Activated CD4-positive, alpha-beta memory T cell treated with anti-CD3 and anti-CD28 coated beads, Interleukin-2, amount 10 ng/mL, durations not matched to agents 7 days and 5 days (primary cell): ENCODE results near the gene SCAF8. TPM values are rescaled to one million over a fixed set of nuclear protein-coding genes. Genes with fewer than 3 reads are reported as not detected.

Source experiments
- CTCF ChIA-PET: fragments of 350-600 bp; sonication (Branson Sonifier 250); formaldehyde crosslinking; loops from one replicate; lab custom pipeline; 2021; ENCODE audit warnings: antibody characterized with exemption, inconsistent platforms; lab: Charles Lee
- POLR2A ChIA-PET: fragments of 350-600 bp; sonication (Branson Sonifier 250); formaldehyde crosslinking; loops from one replicate; lab custom pipeline; 2021; ENCODE audit warnings: antibody characterized with exemption; lab: Charles Lee
- DNase-seq: peaks from one replicate; pipeline ENCODE4 v3.0.0-alpha.2; 2020
- H3K27ac Mint-ChIP-seq: one replicate; pipeline ENCODE4 v1.8.0; 2021; ENCODE audit warnings: mild to moderate bottlenecking, mixed read lengths
- H3K27me3 Mint-ChIP-seq: one replicate; pipeline ENCODE4 v1.8.0; 2021; ENCODE audit warnings: mixed read lengths
- H3K36me3 Mint-ChIP-seq: one replicate; pipeline ENCODE4 v1.8.0; 2021; ENCODE audit warnings: low read depth, mixed read lengths
- H3K4me1 Mint-ChIP-seq: one replicate; pipeline ENCODE4 v1.8.0; 2021; ENCODE audit warnings: mixed read lengths
- H3K4me3 Mint-ChIP-seq: one replicate; pipeline ENCODE4 v1.8.0; 2021; ENCODE audit warnings: mild to moderate bottlenecking, mixed read lengths
- H3K9me3 Mint-ChIP-seq: one replicate; pipeline ENCODE4 v1.8.0; 2021; ENCODE audit warnings: mixed read lengths
- total RNA-seq, 2 experiments: library from RNA; stranded (reverse); gene quantifications; one replicate each; pipeline ENCODE4 v1.2.3, GENCODE V29; 2021

Gene SCAF8
- total RNA-seq, 2 experiments from 2014 or later: 38.3 to 39.7 TPM

DNA sequence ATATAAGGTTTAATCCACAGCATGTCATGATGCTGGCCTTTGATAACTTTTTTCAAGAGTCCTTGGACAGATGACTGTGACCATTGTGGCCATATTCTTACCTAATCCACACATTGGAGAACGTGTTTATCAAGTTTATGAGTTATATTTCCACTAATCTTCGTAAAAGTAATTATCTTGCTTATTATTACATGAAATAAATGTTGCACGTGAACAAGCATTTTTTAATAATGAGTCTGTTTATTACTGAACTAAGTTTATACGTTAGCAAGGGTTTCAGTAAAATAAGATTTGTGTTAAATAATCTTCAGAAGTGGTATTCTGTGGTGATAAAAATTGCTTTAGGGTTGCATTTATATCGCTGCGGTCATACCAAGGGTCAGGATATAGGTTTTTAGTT lies 107.1 kb downstream of the SCAF8 start:
- Mint-ChIP-seq H3K27ac (no peak overlapping the region), H3K4me1 (no peaks in the 10 kb centered on the region), H3K36me3 (peaks cover 10% of the 10 kb centered on the region), H3K27me3 (no peaks in the 10 kb centered on the region), H3K9me3 (no peaks in the 10 kb centered on the region), H3K4me3 (no peak overlapping the region)
- ChIA-PET POLR2A (no interaction called here), CTCF (no interaction called here)
- no peak for DNase-seq

DNA sequence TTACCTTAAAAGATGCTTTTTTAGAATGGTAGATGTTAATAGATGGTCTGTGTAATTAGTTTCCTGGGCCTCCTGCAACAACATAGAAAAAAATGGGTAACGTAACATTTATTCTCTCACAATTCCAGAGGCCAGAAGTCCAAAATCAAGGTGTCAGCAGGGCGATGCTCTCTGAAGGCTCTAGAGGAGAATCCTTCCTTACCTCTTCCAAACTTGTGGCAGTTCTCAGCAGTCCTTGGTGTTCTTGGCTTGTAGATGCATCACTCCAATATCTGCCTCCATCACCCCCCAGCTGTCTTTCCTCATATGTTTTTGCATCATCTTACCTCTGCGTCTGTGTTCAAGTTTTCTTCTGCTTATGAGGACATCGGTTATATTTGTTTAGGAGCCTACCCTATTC lies 107.9 kb downstream of the SCAF8 start:
- ChIA-PET POLR2A (no interaction called here), CTCF (no interaction called here)
- H3K9me3 Mint-ChIP-seq: no peaks in the 10 kb centered on the region
- H3K4me3 Mint-ChIP-seq: no peak overlapping the region
- no peaks in the 10 kb centered on the region for H3K4me1 Mint-ChIP-seq
- H3K27me3 Mint-ChIP-seq: no peaks in the 10 kb centered on the region
- H3K36me3 Mint-ChIP-seq: peaks cover 10% of the 10 kb centered on the region
- DNase-seq: no peak
- H3K27ac Mint-ChIP-seq: no peak overlapping the region

DNA sequence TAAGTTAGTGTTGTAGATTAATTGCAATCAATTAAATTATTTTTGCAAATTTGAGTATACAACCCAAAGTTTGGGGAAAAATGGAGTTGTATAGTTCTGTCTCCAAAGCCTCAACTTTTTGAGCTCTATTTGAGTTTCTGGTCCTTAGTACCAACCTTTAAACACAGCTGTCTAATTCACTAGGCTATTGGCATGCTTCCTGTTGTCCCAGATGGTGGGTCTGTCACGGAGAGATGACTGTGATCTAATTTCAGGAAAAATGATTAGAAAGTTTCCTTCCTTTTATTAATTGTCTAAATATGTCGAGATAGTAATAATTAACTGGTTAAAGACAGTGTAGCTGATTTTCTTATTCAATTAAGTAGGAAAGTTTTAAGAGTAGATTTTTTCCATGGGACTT lies 109.6 kb downstream of the SCAF8 start:
- peaks cover 16% of the 10 kb centered on the region for H3K36me3 Mint-ChIP-seq
- H3K27me3 Mint-ChIP-seq: no peaks in the 10 kb centered on the region
- ChIA-PET CTCF (interaction anchor here (1.1 kb wide), 1 partner anchor 168 kb away, joined by 3 read pairs; no protein-coding TSS in a partner anchor), POLR2A (no interaction called here)
- no peak overlapping the region for H3K27ac Mint-ChIP-seq
- DNase-seq: no peak
- H3K4me1 Mint-ChIP-seq: no peaks in the 10 kb centered on the region
- H3K9me3 Mint-ChIP-seq: no peaks in the 10 kb centered on the region
- H3K4me3 Mint-ChIP-seq: no peak overlapping the region

DNA sequence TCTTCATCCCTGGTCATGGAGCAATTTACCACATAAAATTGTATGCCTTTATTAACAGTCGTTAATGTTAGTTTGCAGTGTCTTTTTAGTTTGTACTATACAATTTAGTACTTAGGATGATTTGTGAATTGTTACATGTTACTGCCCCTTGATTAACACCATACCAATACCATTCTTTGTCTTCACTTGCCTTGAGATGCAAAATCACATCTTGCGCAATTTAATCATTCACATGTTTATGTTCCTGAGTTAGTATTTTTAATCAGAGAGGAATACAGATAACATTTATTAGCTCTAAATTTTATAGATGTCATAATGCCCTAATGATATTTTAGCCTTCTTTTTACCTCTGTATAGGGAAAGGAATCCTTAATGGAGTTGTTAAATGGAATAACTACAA lies 114.1 kb downstream of the SCAF8 start:
- ChIA-PET POLR2A (no interaction called here), CTCF (no interaction called here)
- H3K27ac Mint-ChIP-seq: no peak overlapping the region
- no peak for DNase-seq
- H3K9me3 Mint-ChIP-seq: no peaks in the 10 kb centered on the region
- H3K36me3 Mint-ChIP-seq: peaks cover 18% of the 10 kb centered on the region
- H3K4me1 Mint-ChIP-seq: no peaks in the 10 kb centered on the region
- H3K4me3 Mint-ChIP-seq: no peak overlapping the region
- no peaks in the 10 kb centered on the region for H3K27me3 Mint-ChIP-seq

DNA sequence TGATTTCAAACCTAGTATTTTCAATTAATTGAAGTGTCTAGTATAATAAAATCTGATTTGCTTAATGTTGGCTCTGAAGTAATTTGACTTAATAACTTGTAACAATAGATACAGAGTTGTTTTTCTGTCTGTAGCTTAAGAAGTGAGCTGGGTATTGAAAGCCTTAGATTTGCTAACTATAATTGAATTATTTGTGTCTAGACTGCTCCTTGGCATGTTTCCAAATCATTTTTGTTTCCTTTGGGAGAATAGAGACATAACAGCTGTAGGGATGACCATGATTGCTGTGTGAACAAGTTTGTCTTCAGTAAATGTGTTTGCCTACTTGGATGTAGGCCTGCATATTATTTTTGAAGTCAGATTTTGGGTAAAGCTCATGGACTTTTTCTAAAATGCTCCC lies 115.4 kb downstream of the SCAF8 start:
- H3K4me3 Mint-ChIP-seq: no peak overlapping the region
- no peaks in the 10 kb centered on the region for H3K9me3 Mint-ChIP-seq
- POLR2A ChIA-PET: no interaction called here
- no peaks in the 10 kb centered on the region for H3K4me1 Mint-ChIP-seq
- no peak overlapping the region for H3K27ac Mint-ChIP-seq
- no peak for DNase-seq
- CTCF ChIA-PET: interaction anchor here (1.1 kb wide), 1 partner anchor 19 kb away, joined by 3 read pairs; no protein-coding TSS in a partner anchor
- no peaks in the 10 kb centered on the region for H3K27me3 Mint-ChIP-seq
- peaks cover 21% of the 10 kb centered on the region for H3K36me3 Mint-ChIP-seq

DNA sequence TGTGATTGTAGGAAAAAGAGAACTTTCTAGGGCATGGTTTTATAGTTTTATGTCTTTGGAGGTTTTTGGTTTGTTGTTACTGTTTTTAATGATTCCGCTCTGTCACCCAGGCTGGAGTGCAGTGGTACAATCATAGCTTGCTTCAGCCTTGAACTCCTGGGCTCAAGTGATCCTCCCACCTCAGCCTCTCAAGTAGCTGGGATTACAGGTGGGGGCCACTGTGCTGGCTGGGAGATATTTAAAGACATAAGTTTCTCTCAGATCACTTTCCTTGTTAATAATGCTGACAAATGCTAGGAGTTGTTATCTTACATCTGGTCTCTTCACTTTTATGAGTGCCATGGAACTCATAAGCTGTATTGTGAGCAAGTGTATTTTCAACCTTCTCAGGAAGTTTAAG lies 116.3 kb downstream of the SCAF8 start:
- ChIA-PET CTCF (interaction anchor here (1.1 kb wide), 1 partner anchor 19 kb away, joined by 3 read pairs; no protein-coding TSS in a partner anchor), POLR2A (no interaction called here)
- Mint-ChIP-seq H3K36me3 (peaks cover 21% of the 10 kb centered on the region), H3K27me3 (no peaks in the 10 kb centered on the region), H3K4me1 (no peaks in the 10 kb centered on the region), H3K27ac (no peak overlapping the region), H3K9me3 (no peaks in the 10 kb centered on the region), H3K4me3 (no peak overlapping the region)
- DNase-seq: no peak

DNA sequence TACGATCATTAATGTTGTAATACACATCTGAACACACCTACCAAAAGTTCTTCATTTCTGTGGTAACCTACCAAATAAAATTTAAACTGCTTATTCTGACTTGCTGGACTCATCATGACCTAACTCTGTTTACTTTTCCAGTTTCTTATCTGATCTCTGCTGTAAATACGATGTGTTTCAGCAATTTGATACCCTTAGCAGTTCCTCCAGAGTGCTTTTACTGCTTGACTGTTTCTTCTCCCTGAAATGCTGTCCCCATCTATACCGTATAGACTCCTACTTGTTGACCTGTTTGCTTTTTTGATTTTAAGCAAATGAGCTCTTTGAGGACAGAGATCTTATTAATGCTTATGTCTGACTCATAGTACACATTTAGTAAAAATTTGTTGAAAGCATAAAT lies 119.5 kb downstream of the SCAF8 start:
- DNase-seq: no peak
- Mint-ChIP-seq H3K27ac (no peak overlapping the region), H3K9me3 (no peaks in the 10 kb centered on the region), H3K4me1 (no peaks in the 10 kb centered on the region), H3K36me3 (peaks cover 13% of the 10 kb centered on the region), H3K27me3 (no peaks in the 10 kb centered on the region), H3K4me3 (no peak overlapping the region)
- ChIA-PET POLR2A (no interaction called here), CTCF (interaction anchor here (0.5 kb wide), 1 partner anchor 17 kb away, joined by 3 read pairs; no protein-coding TSS in a partner anchor)

DNA sequence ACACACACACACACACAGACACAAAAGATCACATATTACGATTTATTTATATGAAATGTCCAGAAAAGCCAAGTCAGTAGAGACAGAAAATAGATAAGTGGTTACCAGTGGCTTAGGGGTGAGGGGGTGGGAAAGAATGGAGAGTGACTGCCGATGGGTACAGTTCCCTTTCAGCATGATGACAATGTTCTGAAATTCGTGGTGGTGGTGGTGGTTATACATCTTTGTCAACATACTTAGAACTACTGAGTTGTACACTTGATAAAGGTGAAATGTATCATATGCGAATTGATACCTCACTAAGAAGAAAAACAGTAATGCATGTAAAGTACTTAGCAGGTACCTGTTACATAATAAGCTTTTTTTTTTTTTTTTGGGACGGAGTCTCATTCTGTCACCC lies 124.3 kb downstream of the SCAF8 start:
- Mint-ChIP-seq H3K4me1 (no peaks in the 10 kb centered on the region), H3K4me3 (no peak overlapping the region), H3K27ac (no peak overlapping the region), H3K27me3 (no peaks in the 10 kb centered on the region), H3K9me3 (no peaks in the 10 kb centered on the region), H3K36me3 (peaks cover 3% of the 10 kb centered on the region)
- POLR2A ChIA-PET: no interaction called here
- DNase-seq: no peak
- CTCF ChIA-PET: interaction anchor here (1.9 to 2.3 kb wide), 2 partner anchors 11 to 182 kb away, joined by 5 to 6 read pairs; no protein-coding TSS in a partner anchor

DNA sequence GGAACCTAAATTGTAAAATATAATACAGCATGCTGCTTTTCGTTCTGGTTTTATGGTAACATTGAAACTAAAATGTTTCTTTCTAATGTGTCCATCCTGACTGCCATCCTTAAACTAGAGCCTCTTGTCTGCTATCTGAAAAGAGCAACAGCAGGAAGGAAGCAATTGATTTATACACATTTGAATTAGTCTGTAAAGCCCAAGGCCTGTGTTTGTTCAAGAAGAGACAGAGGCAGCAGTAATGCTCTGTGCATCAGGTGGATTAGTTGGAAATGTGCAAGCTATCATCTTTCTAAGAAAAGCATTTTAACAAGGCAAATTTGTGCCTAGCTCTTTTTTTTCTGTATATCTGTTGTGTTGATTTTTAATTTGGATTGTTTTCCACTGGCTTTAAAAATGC lies 128.6 kb downstream of the SCAF8 start:
- no peak overlapping the region for H3K27ac Mint-ChIP-seq
- H3K4me3 Mint-ChIP-seq: no peak overlapping the region
- peaks cover 4% of the 10 kb centered on the region for H3K4me1 Mint-ChIP-seq
- H3K9me3 Mint-ChIP-seq: no peaks in the 10 kb centered on the region
- H3K36me3 Mint-ChIP-seq: no peaks in the 10 kb centered on the region
- POLR2A ChIA-PET: no interaction called here
- CTCF ChIA-PET: no interaction called here
- no peak for DNase-seq
- no peaks in the 10 kb centered on the region for H3K27me3 Mint-ChIP-seq

DNA sequence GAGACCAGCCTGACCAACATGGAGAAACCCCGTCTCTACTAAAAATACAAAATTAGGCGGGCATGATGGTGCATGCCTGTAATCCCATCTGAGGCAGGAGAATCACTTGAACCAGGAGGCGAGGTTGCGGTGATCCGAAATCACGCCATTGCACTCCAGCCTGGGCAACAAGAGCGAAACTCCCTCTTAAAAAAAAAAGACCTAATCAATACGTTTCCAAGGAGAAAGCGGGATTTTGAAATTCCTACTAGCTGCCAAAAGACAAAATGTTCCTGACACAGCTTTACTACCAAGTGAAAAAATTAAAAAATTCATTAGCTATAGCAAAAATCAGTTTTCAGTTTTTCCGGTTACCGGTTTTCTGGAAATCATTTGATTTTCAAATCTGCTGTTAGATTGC lies 129.3 kb downstream of the SCAF8 start:
- Mint-ChIP-seq H3K4me3 (no peak overlapping the region), H3K27me3 (no peaks in the 10 kb centered on the region), H3K9me3 (no peaks in the 10 kb centered on the region), H3K4me1 (peaks cover 4% of the 10 kb centered on the region), H3K36me3 (no peaks in the 10 kb centered on the region), H3K27ac (no peak overlapping the region)
- no peak for DNase-seq
- POLR2A ChIA-PET: no interaction called here
- CTCF ChIA-PET: no interaction called here

DNA sequence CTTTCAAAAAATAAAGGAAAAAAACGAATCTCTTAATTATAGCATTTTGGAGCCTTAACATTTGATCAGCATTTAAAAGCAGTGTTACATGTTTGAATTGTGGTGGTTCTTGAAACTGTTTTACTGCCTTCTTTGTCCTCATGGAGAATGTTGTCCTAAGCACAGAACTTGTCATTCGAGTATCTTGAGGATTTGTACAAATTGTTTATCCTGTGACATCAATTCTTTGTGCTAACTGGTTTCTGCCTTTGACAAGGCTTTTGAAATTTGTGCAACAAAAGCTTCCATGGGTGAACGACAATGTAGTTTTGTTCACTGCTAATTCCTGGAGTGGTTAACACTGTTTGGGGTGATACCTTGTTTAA lies 130.8 kb downstream of the SCAF8 start:
- ChIA-PET POLR2A (no interaction called here), CTCF (no interaction called here)
- DNase-seq: no peak
- Mint-ChIP-seq H3K36me3 (no peaks in the 10 kb centered on the region), H3K4me3 (no peak overlapping the region), H3K9me3 (no peaks in the 10 kb centered on the region), H3K4me1 (peaks cover 4% of the 10 kb centered on the region), H3K27me3 (no peaks in the 10 kb centered on the region), H3K27ac (no peak overlapping the region)

DNA sequence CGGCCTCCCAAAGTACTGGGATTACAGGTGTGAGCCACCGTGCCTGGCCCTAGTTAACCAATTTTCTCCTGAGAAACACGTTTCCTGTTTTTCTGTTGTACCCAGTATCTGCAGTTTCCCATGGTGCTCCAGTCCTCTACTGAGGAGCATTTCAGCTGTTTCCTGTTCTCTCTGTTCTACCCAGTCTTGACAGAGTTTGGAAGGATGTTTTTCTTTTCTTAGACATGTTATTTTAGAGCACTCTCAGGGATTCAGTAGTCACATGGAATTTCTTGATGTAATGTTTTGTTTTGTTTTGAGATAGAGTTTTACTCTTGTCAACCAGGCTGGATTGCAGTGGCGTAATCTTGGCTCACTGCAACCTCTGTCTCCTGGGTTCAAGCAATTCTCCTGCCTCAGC lies 132.1 kb downstream of the SCAF8 start:
- Mint-ChIP-seq H3K27me3 (no peaks in the 10 kb centered on the region), H3K4me3 (no peak overlapping the region), H3K4me1 (peaks cover 4% of the 10 kb centered on the region), H3K36me3 (no peaks in the 10 kb centered on the region), H3K27ac (no peak overlapping the region), H3K9me3 (no peaks in the 10 kb centered on the region)
- DNase-seq: no peak
- ChIA-PET POLR2A (no interaction called here), CTCF (interaction anchor here (0.7 kb wide), 1 partner anchor 10 kb away, joined by 3 read pairs; no protein-coding TSS in a partner anchor)

DNA sequence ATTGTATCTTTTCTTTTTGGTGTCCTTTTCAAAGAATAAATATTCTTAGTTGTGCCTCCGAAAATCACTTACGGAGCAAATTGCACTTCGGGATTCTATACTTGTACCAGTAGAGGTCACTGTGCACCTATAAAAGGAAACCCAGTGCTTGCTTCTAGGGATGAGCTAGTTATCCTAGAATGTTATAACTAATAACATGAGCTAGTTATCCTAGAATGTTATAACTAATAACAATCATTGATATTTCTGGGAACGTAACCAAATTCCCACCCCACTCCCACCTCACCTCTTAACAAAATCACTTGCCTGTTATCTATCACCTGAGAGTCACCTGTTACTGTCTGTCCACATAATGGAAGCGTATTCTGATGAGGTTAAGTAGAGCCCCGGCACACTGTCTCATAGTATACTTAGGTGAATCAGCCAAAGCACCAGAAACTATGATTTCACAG lies 135.0 kb downstream of the SCAF8 start:
- no peaks in the 10 kb centered on the region for H3K9me3 Mint-ChIP-seq
- ChIA-PET POLR2A (interaction anchor here (0.6 kb wide), 1 partner anchor 304 kb away, joined by 3 read pairs; no protein-coding TSS in a partner anchor), CTCF (interaction anchor here (0.6 to 3.9 kb wide), 12 partner anchors 8 to 448 kb away, joined by 3 to 22 read pairs (median 4); no protein-coding TSS in a partner anchor)
- H3K4me1 Mint-ChIP-seq: peaks cover 4% of the 10 kb centered on the region
- DNase-seq: no peak
- H3K27ac Mint-ChIP-seq: no peak overlapping the region
- no peak overlapping the region for H3K4me3 Mint-ChIP-seq
- H3K36me3 Mint-ChIP-seq: no peaks in the 10 kb centered on the region
- no peaks in the 10 kb centered on the region for H3K27me3 Mint-ChIP-seq

DNA sequence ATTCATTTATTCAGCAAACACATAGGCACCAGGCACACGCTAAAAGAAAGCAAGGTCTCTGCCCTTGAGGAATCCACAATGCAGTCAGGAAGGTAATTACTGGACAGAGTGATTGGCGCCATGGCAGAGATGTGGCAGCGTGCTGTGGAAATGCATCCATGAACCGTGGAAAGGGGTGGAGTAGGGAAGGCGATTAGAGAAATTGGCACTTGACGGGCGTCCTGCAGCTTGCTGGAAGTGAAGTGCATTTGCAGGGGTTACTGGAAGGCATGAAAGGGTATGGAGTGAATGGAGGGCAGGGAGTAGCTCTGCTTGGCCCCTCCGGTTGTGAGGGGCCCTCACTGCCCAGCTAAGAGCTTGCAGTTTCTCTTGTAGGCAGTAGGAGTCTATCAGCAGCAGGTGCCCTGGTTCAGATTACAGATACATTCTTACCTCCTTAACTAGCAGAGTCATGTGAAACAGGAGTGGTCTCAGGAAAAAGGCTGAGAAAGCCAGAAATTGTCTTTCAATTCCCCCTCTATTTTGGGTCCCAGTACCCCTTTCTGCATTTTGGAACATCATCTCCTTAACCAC lies 139.4 kb downstream of the SCAF8 start:
- H3K4me3 Mint-ChIP-seq: no peak overlapping the region
- H3K4me1 Mint-ChIP-seq: no peaks in the 10 kb centered on the region

More for the DNA sequence above, 139.4 kb downstream of the SCAF8 start:
- no peak for DNase-seq
- Mint-ChIP-seq H3K27me3 (no peaks in the 10 kb centered on the region), H3K27ac (no peak overlapping the region), H3K9me3 (no peaks in the 10 kb centered on the region), H3K36me3 (no peaks in the 10 kb centered on the region)
- ChIA-PET CTCF (no interaction called here), POLR2A (no interaction called here)
